ENCODE measurements around the gene RNF130.
A peak's percentile ranks its signal among the peaks of the same experiment; 100 is the strongest.
"Not testable (repeated sequence)": the region's sequence is repeated elsewhere in the genome, so short reads cannot be mapped to it uniquely, and the experiment has no call there.

RNF130 gene

DNA sequence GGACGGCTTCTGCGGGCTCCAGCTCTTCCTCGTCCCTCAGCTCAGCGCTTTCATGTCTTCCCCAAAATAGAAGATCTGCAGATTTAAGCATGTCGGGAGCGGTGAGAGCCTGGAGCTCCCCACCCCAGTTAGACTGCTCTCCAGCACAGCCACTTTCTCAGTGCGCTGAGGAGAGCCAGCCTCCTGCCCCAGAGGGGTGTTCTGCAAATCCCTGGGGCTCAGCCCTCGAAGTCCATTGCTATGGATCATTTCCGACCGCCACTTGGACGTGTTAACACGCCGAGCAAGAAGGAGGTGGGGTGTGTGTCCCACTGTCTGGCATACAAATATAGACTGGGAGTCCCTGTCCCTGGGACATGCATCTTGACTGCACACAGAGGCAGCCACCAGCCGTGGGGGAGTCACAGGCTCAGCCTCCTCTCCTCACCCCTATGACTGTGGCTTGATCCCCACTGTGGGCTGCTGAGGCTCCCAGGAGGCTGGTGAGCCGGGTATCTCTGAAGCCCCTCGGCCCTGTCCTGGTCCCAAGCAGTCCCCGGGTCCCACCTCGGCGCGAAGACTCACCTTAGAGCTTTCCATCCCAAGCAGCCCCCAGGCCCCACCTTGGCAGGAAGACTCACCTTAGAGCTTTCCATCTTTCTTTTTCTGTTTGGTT, 30.0 kb upstream of the RNF130 start:
- DNase-seq, result no peak

DNA sequence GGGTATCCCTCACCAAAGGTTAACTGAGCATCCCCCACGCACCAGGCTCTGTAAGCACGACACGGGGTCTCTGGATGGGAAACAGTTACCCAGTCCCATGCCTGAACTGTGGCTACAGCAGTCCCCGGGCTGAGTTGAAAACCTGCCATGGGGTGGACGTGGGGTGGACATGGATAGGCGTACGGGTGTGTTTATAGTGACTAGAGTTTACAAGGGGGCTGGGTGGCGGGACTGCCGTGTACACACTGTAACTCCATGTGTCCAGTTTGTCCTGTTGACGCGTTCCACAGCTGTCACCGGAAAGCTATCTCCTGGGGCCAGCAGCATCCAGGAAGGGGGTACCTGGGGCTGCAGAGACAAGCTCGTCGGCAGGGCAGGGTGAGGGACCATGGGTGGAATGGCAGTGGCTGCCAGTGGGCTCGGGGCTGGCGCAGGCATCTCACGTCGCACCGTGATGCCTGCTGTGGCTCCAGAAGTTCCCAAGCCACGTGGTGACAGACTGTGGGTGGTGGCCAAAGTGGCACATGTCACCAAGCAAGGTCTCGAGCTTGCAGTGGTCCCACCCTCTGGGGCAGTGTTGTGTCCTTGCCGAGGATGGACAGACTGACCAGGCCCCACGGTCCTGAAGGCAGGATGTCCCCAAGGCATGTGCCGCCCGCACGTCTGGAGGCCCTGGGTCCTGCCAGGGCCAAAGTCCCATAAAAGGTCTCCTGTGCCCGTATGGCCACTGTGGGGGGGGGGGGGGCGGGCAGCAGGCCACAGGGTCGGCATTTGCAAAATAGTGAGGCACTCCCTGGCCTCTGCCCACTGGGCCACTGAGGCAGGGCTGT, 29.3 kb upstream of the RNF130 start:
- DNase-seq, result no peak

DNA sequence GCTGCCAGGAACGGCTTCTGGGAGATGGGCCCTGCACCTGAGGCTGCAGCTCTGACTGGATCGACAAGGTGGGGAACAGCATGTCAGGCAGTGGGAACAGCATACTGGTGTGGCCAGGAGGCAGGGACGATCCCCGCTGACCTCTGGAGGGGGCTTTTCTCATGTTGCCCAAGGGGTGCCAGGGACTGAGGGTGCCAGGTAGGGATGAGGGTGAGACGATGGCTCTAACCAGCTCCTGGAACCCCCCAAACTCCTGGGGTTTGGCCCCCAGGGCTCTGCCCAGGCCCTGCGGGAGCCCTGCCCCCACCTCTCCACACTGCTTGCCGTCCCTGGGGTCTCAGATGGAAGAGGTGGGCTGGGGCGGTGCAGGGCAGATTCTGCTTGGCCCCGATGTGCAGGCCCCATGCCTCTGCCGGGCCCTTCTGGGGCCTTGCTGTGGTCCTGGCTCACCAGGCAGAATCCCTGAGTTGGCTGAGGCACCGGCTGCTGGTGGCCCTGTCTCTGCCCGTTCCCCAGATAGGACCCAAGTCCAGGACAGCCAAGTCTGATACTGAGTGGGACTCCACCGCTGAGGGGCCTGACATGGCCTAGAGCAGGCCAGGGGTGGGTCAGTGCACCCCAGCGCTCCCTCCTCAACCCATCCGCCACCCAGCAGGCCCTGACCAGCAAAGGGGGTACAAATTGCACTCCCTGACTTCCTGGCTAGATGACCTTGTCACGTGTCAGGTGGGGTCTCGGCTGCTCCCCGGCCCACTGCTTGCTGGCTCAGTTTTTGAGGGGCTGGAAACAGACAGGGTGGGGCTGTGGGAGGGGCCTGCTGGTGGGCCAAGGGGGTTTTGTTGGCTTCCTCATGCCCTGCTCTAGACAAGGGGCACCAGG, 28.4 kb upstream of the RNF130 start:
- no peak for DNase-seq

DNA sequence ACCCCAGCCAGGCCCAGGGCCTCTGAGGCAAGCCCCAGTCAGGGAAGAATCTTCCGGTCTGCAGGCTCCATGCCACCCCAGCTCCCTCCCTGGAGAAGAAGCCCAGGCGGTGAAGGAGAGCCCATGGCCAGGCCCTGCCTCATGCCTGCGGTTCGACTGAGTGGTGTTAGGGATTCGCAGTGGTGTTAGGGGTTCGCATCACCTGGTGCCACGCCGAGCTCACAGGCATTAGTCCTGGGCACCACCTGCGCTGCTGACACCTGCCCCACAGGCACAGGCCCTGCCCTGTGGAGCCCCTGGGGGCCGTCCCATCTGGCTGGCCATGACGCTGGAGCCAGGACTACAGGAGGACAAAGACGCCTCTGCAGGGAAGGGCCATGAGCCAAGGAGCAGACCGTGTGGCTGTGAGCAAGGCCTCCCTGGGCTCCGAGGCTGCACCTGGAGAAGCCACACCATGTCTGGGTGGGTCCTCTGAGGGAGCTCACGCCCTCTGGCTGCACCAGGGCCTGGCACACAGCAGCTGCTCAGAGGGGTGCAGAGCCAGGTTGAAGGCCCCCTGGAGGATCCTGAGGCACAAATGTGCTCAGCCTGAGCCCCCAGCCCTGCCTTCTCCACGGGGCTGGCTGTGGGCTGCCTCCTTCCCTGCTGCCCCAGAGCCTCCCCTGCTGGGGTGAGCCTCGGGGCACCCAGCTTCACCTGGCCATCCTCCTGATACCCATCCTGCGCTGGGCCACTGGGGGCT, 27.6 kb upstream of the RNF130 start:
- DNase-seq, result no peak

DNA sequence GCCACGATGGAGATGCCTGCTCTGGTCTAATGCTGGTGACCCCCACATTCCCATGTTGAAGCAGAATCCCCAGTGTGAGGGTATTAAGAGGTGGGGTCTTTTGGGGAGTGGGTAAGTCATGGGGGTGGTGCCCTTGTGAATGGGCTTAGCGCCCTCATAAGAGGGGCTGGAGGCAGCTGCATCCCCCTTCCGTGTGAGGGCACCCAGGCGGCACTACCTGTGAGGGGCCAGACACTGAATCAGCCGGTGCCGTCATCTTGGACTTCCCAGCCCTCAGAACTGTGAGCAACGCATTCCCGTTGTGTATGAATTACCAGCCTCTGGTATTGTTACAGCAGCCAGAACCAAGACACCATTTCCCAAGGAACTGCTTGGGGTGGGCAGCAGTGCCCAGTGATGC, 27.0 kb upstream of the RNF130 start:
- DNase-seq, result no peak

DNA sequence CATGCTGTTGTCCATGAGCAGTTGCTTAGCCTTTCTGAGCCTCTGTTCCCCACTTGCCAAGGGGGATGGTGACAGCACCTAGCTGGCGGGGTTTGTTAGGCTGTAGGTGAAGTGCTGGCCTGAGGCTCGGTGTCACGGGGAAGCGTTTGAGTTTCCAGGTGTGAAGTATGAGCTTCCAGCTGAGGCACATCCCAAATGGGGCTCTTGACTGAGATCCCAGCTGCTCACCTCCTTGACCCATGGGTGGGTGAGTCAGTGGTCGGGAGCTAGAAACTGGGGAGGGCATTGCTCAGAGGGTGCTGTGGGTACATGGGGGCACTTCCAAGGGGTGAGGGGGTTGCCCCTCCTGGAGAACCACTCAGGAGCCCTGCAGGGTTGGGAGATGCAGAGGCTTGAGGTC, 26.4 kb upstream of the RNF130 start:
- DNase-seq, result no peak

DNA sequence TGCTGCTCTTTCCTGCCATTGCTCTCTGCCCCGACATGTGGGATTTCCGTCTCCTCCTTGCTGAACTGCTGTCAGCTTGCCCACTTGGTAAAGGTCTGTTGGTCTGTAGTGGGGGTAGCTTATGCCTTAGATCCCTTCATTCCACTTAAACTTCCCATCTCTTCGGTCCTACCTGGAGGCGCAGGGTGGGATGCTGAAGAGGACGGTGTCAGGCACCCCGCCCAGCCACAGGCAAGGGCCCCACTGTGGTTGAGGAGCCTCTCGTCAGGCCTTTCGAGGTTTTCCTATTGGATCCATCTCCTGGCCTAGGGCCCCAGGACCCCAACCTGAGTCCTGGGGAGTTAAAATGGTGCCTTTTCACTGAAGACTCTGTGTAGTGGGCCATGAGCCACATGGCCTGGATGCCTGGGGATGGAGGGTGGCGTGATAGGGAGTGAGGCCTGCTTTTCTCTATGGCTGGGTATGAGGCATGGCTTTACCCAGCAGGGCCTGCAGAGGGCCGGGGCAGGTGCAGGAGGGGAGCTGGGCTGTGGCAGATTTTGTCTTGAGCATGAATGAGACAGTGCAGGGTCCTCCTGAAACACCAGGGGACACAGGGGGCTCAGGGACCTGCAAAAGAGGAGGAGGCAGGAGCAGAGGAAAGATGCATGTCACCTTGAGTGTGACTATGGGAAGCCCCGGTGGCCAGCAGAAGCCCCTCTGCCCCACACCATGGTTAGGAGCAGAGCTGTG, 25.8 kb upstream of the RNF130 start:
- DNase-seq, result no peak

DNA sequence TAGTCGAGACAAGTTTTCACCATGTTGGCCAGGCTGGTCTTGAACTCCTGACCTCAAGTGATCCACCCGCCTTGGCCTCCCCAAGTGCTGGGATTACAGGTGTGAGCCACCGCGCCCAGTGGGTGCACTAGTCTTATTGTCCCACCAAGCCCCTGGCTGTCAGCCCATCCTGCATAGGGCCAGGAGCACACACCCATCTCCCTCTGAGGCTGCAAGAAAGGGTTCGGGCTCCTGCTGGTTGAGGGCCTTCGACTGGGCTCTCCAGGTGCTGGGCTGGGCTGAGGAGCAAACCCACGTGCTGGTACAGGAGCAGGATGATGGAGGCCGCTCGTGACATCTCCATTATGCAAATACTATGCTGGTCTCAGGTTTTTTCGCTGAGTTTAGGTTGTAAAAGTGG, 25.1 kb upstream of the RNF130 start:
- DNase-seq, result no peak

DNA sequence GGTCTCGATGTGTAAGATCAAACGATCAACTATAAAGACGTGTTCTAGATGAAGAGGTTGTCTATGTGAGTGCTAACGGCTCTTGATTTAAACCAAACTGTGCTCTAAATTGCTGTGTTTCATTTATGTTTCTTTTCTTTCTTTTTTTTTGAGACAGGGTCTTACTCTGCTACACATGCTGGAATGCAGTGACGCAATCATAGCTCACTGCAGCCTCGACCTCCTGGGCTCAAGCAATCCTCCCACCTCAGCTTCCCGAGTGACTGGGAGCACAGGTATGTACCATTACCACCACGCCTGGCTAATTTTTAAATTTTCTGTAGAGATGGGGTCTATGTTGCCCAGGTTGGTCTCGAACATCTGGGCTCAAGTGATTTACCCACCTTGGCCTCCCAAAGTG, 24.0 kb upstream of the RNF130 start:
- no peak for DNase-seq

DNA sequence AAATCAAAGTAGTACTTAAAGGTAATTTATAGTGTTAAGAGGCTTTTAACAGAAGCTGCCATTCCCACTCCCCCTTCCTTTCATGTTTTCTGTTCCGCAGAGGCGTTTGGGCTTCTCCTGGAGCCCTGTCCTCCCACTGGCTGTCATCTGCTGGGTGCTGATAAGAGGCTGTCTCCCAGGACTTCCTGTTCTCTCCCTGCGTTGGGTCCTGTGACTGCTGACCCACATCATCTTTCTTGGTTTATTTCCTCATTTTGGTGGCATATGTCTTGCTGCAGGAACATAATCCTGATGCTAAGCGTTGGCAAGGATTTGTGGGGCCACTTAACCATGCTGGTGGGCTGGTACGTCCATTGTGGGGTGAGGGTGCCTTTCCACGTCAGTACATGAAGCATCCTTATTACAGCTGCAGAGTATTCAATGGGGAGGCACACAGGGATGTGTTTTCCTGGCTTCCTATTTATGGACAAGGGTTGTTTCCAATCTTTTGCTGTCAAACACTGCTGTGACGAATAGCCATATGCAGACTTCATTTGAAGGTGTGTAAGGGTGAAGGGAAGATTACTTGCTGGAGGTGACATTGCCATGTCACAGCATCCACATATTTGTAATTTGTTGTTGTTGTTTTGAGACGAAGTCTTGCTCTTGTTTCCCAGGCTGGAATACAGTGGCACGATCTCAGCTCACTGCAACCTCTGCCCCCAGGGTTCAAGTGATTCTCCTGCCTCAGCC, 22.3 kb upstream of the RNF130 start:
- DNase-seq, result no peak

DNA sequence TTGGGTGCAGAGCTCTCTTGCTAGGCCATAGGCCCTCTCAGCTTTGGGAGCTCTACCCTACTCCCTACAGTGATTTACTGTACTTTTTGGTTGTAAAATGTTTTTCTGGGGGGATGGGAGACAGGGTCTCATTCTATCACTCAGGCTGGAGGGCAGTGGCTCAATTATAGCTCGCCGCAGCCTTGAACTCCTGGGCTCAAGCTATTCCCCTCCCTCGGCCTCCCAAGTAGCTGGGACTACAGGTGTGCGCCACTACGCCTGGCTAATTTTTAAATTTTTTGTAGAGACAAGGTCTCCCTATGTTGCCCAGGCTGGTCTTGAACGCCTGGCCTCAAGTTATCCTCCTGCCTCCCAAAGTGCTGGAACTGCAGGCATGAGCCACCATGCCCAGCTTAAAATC, 21.7 kb upstream of the RNF130 start:
- DNase-seq, result no peak

DNA sequence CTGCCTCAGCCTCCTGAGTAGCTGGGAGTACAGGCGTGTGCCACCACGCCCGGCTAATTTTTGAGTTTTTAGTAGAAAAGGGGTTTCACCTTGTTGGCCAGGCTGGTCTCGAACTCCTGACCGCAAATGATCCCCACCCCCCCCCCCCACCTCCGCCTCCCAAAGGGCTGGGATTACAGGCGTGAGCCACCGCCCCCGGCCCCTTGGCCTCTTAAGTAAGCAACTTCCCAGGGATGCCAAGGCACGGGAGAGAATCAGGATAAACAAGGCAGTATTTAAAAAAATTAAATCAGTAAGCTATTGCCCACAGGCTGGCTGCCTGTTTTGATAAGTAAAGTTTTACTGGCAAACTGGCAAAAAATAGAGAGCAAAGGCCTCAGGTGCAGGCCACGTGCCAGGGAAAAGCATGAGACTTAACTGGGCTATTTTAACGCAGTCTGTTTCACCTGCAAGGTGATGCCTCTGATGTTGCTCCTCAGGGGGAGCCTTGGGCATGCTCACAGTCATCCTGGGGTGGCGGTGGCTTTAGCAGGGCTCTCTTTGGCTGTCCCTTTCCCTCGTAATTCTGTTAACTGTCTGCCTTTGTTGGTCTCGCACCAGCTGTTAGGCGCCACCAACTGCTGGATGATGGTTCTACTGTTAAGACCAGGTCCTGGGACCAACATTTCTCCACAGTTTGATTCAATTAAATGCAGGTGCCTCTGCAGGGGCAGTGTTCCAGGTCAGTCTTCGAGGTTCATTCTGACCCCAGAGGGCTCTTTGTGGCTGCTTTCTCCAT, 19.4 kb upstream of the RNF130 start:
- DNase-seq, result no peak

DNA sequence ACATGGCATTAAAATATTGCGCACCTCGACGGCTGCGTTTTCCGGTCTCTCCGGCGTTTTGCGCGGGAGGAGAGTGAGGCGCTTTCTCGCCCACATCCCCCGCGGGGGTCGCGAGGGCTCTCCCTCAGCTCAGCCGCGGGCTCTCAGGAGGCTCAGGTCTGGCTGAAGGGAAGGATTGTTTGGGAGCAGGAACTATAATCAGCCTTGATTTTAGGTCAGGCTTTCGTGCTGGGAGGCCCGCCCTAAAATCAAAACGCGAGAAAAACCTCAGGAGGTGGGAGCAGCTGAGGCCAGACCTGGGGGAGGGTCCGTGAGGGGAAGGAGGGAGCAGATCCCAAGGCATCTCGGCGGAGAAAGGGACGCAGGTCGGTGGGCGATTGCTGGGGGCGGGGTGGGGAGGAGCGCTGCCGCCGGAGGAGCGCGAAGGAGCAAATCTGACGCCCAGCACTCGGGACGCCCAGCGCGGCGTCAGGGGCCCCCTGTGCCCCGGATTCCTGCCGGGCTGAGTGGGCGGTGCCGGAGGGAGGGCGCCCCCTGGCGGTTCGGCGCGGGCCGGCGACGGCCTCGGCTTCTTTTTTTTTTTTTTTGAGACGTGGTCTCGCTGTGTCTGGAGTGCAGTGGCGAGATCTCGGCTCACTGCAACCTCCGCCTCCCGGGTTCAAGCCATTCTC, 18.7 kb upstream of the RNF130 start:
- peak; percentile 68 for DNase-seq

DNA sequence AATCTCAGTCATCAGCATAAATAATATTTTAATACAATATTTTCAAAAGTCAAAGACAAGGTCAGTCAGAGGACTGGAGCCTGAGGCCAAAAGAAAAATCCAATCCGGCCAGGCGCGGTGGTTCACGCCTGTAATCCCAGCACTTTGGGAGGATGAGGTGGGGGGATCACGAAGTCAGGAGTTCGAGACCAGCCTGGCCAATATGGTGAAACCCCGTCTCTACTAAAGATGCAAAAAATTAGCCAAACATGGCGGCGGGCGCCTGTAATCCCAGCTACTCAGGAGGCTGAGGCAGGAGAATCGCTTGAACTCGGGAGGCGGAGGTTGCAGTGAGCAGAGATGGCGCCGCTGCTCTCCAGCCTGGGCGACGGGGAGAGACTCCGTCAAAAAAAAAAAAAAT, 18.1 kb upstream of the RNF130 start:
- not testable (repeated sequence) for DNase-seq

DNA sequence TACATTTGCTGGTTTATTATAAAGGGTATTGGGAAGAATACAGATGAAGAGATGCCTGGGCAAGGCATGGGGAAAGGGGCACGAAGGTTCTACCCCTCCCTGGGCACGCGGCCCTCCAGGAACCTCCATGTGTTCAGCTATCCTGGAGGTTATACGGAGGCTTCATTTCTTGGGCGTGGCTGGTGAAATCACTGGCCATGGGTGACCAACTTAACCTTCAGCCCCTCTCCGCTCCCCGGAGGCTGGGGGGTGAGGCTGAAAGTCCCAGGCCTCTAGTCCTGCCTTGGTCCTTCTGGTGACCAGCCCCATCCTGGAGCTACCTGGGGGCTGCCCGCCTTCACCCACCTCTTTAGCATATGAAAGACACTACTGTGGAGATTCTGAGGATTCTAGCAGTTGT, 17.0 kb upstream of the RNF130 start:
- no peak for DNase-seq

DNA sequence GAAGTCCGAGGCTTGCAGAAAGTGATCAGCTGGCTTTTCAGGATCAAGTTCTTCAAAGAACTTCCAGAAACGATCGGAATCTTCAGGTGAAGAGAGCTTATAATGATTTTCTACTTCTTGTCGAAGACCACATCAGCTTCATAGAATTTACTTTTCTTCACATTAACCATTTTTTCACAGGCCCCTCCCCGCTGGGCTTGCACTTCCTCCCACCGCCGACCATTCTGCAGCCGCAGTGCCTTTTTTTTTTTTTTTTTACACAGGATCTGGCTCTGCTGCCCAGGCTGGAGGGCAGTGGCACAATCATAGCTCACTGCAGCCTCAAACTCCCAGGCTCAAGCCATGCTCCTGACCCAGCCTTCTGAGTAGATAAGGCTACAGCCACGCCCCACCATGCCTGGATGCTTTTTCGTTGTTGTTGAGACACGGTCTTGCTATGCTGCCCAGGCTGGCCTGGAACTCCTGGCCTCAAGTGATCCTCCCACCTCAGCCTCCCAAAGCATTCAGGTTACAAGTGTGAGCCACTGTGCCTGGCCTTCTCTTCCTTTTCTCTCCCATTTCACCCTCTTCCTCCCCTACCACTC, 15.3 kb upstream of the RNF130 start:
- DNase-seq, result no peak

DNA sequence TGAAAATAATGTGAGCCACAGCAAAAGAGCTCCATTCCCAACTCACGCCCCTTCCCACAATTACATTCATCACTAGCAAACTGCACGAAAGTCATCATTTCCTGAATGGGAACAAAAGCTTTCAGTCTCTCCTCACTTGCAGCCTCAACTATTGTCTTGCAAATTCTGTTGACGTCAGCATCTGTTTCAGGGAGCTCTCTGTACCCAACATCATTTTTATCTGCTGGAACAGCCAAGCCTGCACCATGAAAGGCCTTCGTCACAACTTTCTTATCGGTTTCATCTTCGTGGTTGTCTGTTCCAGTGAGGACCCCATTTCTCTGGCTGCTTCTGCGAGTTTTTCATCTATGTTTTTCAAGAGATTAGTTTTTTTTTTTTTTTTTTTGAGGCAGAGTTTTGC, 14.3 kb upstream of the RNF130 start:
- no peak for DNase-seq

DNA sequence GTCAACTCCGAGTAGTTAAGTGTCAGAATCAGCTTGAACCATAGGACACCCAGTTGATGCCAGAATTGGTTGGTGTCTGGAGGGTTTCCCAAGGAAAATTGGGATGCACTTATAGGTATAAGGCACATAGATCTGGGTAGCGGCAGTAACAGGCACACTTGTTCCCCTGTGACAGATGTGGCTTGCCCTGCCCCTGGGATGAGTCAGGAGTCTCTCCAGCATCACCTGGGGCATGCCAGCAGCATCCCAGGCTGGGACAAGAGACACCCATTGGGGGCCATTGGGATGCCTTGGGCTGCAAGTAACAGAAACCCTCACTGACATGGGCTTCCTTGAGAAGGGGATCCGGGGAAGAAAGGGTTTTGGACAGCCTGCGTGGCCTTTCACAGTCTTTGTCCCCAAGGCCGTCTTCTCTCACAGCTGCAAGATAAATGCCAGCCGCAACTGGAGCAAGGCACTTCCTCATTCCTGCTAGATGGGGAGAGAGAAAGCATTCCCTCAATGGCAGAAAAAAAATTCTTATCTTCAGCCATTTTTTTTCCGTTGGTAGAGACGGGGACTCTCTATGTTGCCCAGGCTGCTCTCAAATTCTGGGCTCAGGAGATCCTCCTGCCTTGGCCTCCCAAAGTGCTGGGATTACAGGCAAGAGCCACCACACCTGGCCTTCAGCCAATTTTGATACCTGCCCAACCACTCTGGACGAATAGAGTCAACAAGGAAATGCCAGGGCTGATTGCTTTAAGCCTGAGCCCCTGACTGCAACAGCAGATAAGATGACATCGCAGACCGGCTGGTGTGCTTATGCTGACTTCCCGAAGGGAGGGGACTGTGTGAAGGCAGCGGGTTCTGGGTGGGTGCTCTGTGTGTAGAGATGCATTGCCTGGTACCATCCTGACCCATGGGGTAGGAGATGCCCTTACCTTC, 13.3 kb upstream of the RNF130 start:
- no peak for DNase-seq

All from stimulated activated naive CD4-positive, alpha-beta T cell treated with Interleukin-2 at 50 U/mL for 16 hours (primary cell).